GM23338 (cell line): ENCODE measurements around the gene PRSS8. TPM values are rescaled to one million over a fixed set of nuclear protein-coding genes. Genes with fewer than 3 reads are reported as not detected.

Source experiments
- EZH2 ChIP-seq: fragments of 200-600 bp; sonication (generic); IDR thresholded peaks from one replicate; pipeline ENCODE4 v1.8.0; 2017; ENCODE audit warnings: antibody characterized with exemption, mild to moderate bottlenecking, low read depth; ENCODE audit not compliant: unreplicated experiment
- ZNF462 ChIP-seq: fragments of 250-450 bp; sonication (Bioruptor Pico); IDR thresholded peaks from 2 replicates; pipeline ENCODE4 v1.5.0; 2020; ENCODE audit warnings: mild to moderate bottlenecking, moderate library complexity
- polyA plus RNA-seq: library from polyadenylated mRNA; unstranded; fragments of >200 nt; fragmentation: Nextera tagmentation; extraction: Ambion mirVana; gene quantifications from 2 replicates; pipeline ENCODE4 v1.2.1, GENCODE V29; 2016
- small RNA-seq: library from RNA; depleted of rRNA; stranded (forward); fragments of <200 nt; gene quantifications from one replicate; pipeline ENCODE3, GENCODE V24; 2014; ENCODE audit warnings: low replicate concordance
- total RNA-seq: library from RNA; depleted of rRNA; stranded (reverse); fragments of >200 nt; shearing (Covaris generic); gene quantifications from 2 replicates; pipeline ENCODE4 v1.2.3, GENCODE V29; 2014; rRNA removed

The PRSS8 gene
- total and polyA plus RNA-seq, 2 experiments from 2014 or later, result 65.3 to 75.9 TPM

DNA sequence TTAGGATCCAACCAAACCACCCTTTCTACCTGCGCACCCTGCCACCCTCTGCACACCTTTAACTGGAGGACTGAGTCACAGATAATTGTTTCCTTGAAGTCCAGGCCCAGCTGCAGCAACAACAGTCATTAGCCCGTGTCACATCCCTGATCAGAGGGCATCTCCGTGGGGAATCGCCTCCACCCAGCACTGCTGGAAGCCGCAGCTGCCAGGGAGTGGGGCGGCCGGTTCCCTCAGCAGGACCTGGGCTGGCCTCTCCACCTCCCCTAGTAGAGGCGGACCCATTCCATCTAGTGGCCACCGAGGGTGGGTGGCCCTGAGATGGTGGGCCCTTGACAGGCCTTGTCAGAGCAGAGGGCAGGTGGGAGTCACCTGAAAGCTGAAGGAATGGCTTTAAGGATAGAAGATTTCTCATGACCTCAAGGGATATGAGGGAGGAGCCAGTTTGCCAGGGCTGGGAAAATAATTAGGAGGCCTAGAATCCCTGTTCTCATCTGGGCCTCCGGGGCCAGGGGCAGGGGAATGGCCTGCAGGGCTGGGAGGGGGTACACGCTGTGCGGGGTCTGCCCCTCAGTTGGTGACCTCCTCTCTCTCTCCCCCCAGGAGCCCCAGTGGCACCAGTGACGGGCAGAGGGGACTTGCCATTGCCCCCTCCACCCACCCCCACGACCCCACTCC, 53.0 kb downstream of the PRSS8 start (continued):
- TF ChIP-seq ZNF462, result no peak
- no peak for TF ChIP-seq EZH2

Small RNA genes lying within 50 kb of the gene (small RNA-seq; reads per million reads assigned to genes)
- gene AC009088.4, result not detected
- not detected for gene NDUFA3P6

Other genes starting within 250 kb of the PRSS8 start
- 17.5 and 20.4 TPM in 2 replicates for gene BCL7C, start 241.7 kb downstream of the PRSS8 start, total RNA-seq
- 21.8 and 22.1 TPM in 2 replicates for gene BCL7C, start 241.7 kb downstream of the PRSS8 start, polyA plus RNA-seq
- 0.52 and 0.54 TPM in 2 replicates for gene CTF1, start 239.1 kb downstream of the PRSS8 start, total RNA-seq
- gene CTF1, start 239.1 kb downstream of the PRSS8 start, polyA plus RNA-seq, result 0.24 and 0.43 TPM in 2 replicates
- gene FBXL19, start 212.2 kb downstream of the PRSS8 start, total RNA-seq, result 63.5 and 71.5 TPM in 2 replicates
- gene FBXL19, start 212.2 kb downstream of the PRSS8 start, polyA plus RNA-seq, result 12.5 and 16.4 TPM in 2 replicates
- 14.9 and 15.9 TPM in 2 replicates for gene ORAI3, start 186.7 kb downstream of the PRSS8 start, total RNA-seq
- gene ORAI3, start 186.7 kb downstream of the PRSS8 start, polyA plus RNA-seq, result 6.9 and 9.8 TPM in 2 replicates
- 14.5 and 21.9 TPM in 2 replicates for gene SETD1A, start 178.0 kb downstream of the PRSS8 start, total RNA-seq
- gene SETD1A, start 178.0 kb downstream of the PRSS8 start, polyA plus RNA-seq, result 10.8 and 10.9 TPM in 2 replicates
- gene HSD3B7, start 150.5 kb downstream of the PRSS8 start, total RNA-seq, result 6.4 and 12.2 TPM in 2 replicates
- 4.3 TPM in 2 replicates for gene HSD3B7, start 150.5 kb downstream of the PRSS8 start, polyA plus RNA-seq
- gene STX1B, start 125.1 kb downstream of the PRSS8 start, total RNA-seq, result 7.2 and 9.5 TPM in 2 replicates
- 1.7 and 2.5 TPM in 2 replicates for gene STX1B, start 125.1 kb downstream of the PRSS8 start, polyA plus RNA-seq
- gene STX4, start 102.2 kb downstream of the PRSS8 start, total RNA-seq, result 13.0 TPM in 2 replicates
- gene STX4, start 102.2 kb downstream of the PRSS8 start, polyA plus RNA-seq, result 39.3 and 40.8 TPM in 2 replicates
- gene ZNF668, start 61.5 kb downstream of the PRSS8 start, total RNA-seq, result 13.1 and 20.6 TPM in 2 replicates
- gene ZNF668, start 61.5 kb downstream of the PRSS8 start, polyA plus RNA-seq, result 6.2 and 6.5 TPM in 2 replicates
- 19.3 and 29.3 TPM in 2 replicates for gene ZNF646, start 61.3 kb downstream of the PRSS8 start, total RNA-seq
- gene ZNF646, start 61.3 kb downstream of the PRSS8 start, polyA plus RNA-seq, result 5.3 and 6.3 TPM in 2 replicates
- 1.6 and 2.7 TPM in 2 replicates for gene PRSS53, start 46.8 kb downstream of the PRSS8 start, total RNA-seq
- 0.16 and 0.36 TPM in 2 replicates for gene PRSS53, start 46.8 kb downstream of the PRSS8 start, polyA plus RNA-seq
- 100 and 106 TPM in 2 replicates for gene VKORC1, start 40.9 kb downstream of the PRSS8 start, total RNA-seq
- gene VKORC1, start 40.9 kb downstream of the PRSS8 start, polyA plus RNA-seq, result 89.6 and 96.5 TPM in 2 replicates
- gene BCKDK, start 27.3 kb downstream of the PRSS8 start, total RNA-seq, result 58.9 and 71.2 TPM in 2 replicates
- 35.9 and 36.1 TPM in 2 replicates for gene BCKDK, start 27.3 kb downstream of the PRSS8 start, polyA plus RNA-seq
- gene KAT8, start 18.1 kb downstream of the PRSS8 start, total RNA-seq, result 84.8 and 85.4 TPM in 2 replicates
- 47.6 and 50.9 TPM in 2 replicates for gene KAT8, start 18.1 kb downstream of the PRSS8 start, polyA plus RNA-seq
- gene PRSS36, start 14.3 kb upstream of the PRSS8 start, total RNA-seq, result 1.3 and 1.4 TPM in 2 replicates
- 0.91 and 1.4 TPM in 2 replicates for gene PRSS36, start 14.3 kb upstream of the PRSS8 start, polyA plus RNA-seq
- gene FUS, start 44.4 kb upstream of the PRSS8 start, total RNA-seq, result 213 and 247 TPM in 2 replicates
- gene FUS, start 44.4 kb upstream of the PRSS8 start, polyA plus RNA-seq, result 528 and 553 TPM in 2 replicates
- gene PYCARD, start 67.0 kb upstream of the PRSS8 start, total RNA-seq, result 25.7 and 54.0 TPM in 2 replicates
- 53.1 and 56.7 TPM in 2 replicates for gene PYCARD, start 67.0 kb upstream of the PRSS8 start, polyA plus RNA-seq
- 1.1 and 1.3 TPM in 2 replicates for gene TRIM72, start 78.4 kb upstream of the PRSS8 start, total RNA-seq
- 0.54 and 0.81 TPM in 2 replicates for gene TRIM72, start 78.4 kb upstream of the PRSS8 start, polyA plus RNA-seq
- gene PYDC1, start 81.4 kb upstream of the PRSS8 start, total RNA-seq, result not detected in 2 replicates
- 1.8 and 3.0 TPM in 2 replicates for gene PYDC1, start 81.4 kb upstream of the PRSS8 start, polyA plus RNA-seq
- gene ITGAM, start 124.2 kb upstream of the PRSS8 start, total RNA-seq, result 0.14 TPM in 1 of 2 replicates, not detected in the other
- gene ITGAM, start 124.2 kb upstream of the PRSS8 start, polyA plus RNA-seq, result 0.03 and 0.52 TPM in 2 replicates
- gene ITGAX, start 219.4 kb upstream of the PRSS8 start, total RNA-seq, result 0.12 TPM in 1 of 2 replicates, not detected in the other
- gene ITGAX, start 219.4 kb upstream of the PRSS8 start, polyA plus RNA-seq, result not detected in 2 replicates